Measurements from ENCODE around the gene RAB5B. TPM values are rescaled to one million over a fixed set of nuclear protein-coding genes. Genes with fewer than 3 reads are reported as not detected.

RAB5B gene
- total RNA-seq, 1 experiment from 2014 or later: 44.5 TPM

GRCh38 chr12:55931780-55932550 lies 41.9 kb upstream of the RAB5B start:
- peak overlapping the region; percentile 71 to 74 for H3K4me3 ChIP-seq (replicated peaks in 1 of 2; ENCODE audit: low read depth in 1 of 2, low read length in 2 of 2)
- no peaks in the 10 kb centered on the region for H4K20me1 ChIP-seq (ENCODE audit: insufficient read depth)
- H2AFZ ChIP-seq (ENCODE audit: low read depth, low read length, poor library complexity, severe bottlenecking): peak overlapping the region; percentile 75
- H3K36me3 ChIP-seq (ENCODE audit: control insufficient read depth in 1 of 2, insufficient read depth in 2 of 2, low read length in 2 of 2): no peaks in the 10 kb centered on the region
- TF ChIP-seq ATF3 (IDR thresholded peaks at IDR 0.05): no peak
- peak; percentile 57 for TF ChIP-seq POLR2AphosphoS5 (IDR thresholded peaks at IDR 0.05; ENCODE audit: low read depth, low read length)
- H3K9me3 ChIP-seq (ENCODE audit: control insufficient read depth in 1 of 2, insufficient read depth in 1 of 2, low read depth in 1 of 2, low read length in 2 of 2): no peaks in the 10 kb centered on the region
- POLR2A ChIA-PET: interaction anchor here (0.7 to 2.3 kb wide), 3 partner anchors 42 to 103 kb away, joined by 3 to 7 read pairs (median 7); partner anchors contain the start of genes DNAJC14 and RAB5B
- DNase-seq (ENCODE audit: low read depth, low spot score) (no peak), ATAC-seq (peak; percentile 30)
- H3K9me2 ChIP-seq (ENCODE audit: insufficient read depth): no peaks in the 10 kb centered on the region
- intact Hi-C loops (cut with micrococcal nuclease): loop anchor here (5.0 kb wide), 1 partner anchor 110 kb away; the partner anchor contains the start of gene RPS26
- peak overlapping the region; percentile 67 for H3K27ac ChIP-seq (ENCODE audit: low read depth, low read length)
- RAD21 ChIA-PET (ENCODE audit: low non-redundant PET in 1 of 2, low total read pairs in 2 of 2, uncharacterized antibody in 2 of 2, unreplicated experiment in 2 of 2): no interaction called here
- H3K4me2 ChIP-seq (ENCODE audit: low read length): peak overlapping the region; percentile 91
- no TSS peak for BruUV-seq (replicated peaks)
- peaks cover 10% of the 10 kb centered on the region; the same call in 1 of the 2 replicates for H3K79me2 ChIP-seq (ENCODE audit: insufficient read depth, low read length)
- H3K27me3 ChIP-seq (ENCODE audit: insufficient read depth, low read length): no peaks in the 10 kb centered on the region
- peaks cover 27 to 55% of the 10 kb centered on the region in 2 experiments for H3K4me1 ChIP-seq (ENCODE audit: control insufficient read depth in 1 of 2, insufficient read depth in 2 of 2, low read length in 2 of 2)
- H3K9ac ChIP-seq (ENCODE audit: low read length): peak overlapping the region; percentile 73
- CTCF ChIA-PET: interaction anchor here (1.0 to 2.1 kb wide), 3 partner anchors 8 to 193 kb away, joined by 3 to 10 read pairs (median 3); no protein-coding TSS in a partner anchor

- POLR2A ChIA-PET: interaction anchor here (0.8 to 2.3 kb wide), 4 partner anchors 13 to 103 kb away, joined by 3 to 7 read pairs (median 5); partner anchors contain the start of genes DNAJC14 and RAB5B
- peak overlapping the region; percentile 91 for H3K4me2 ChIP-seq (ENCODE audit: low read length)
- intact Hi-C loops (cut with micrococcal nuclease): loop anchor here (5.0 kb wide), 1 partner anchor 110 kb away; the partner anchor contains the start of gene RPS26
- RAD21 ChIA-PET (ENCODE audit: low non-redundant PET in 1 of 2, low total read pairs in 2 of 2, uncharacterized antibody in 2 of 2, unreplicated experiment in 2 of 2): no interaction called here
- no peak for DNase-seq (ENCODE audit: low read depth, low spot score)
- H3K9me3 ChIP-seq (ENCODE audit: control insufficient read depth in 1 of 2, insufficient read depth in 1 of 2, low read depth in 1 of 2, low read length in 2 of 2): no peaks in the 10 kb centered on the region
- no TSS peak for BruUV-seq (replicated peaks)
- TF ChIP-seq SRF (IDR thresholded peaks at IDR 0.05; ENCODE audit: low read depth): no peak
- TF ChIP-seq ZBTB33 (IDR thresholded peaks at IDR 0.05; ENCODE audit: extremely low read depth, insufficient replicate concordance, low read length): no peak
- no peak for TF ChIP-seq ATF3 (IDR thresholded peaks at IDR 0.05)
- TF ChIP-seq CTCF (IDR thresholded peaks at IDR 0.05 in 2 of 3, conservative IDR thresholded peaks at IDR 0.05 in 1 of 3; ENCODE audit: borderline replicate concordance in 1 of 3, insufficient read depth in 1 of 3, low read depth in 2 of 3, low read length in 2 of 3): no peak
- no peak for TF ChIP-seq EZH2phosphoT487 (IDR thresholded peaks at IDR 0.05; ENCODE audit: borderline replicate concordance)
- no peak for TF ChIP-seq YY1 (IDR thresholded peaks at IDR 0.05; ENCODE audit: extremely low read depth, insufficient replicate concordance, low read depth, low read length)
- no peak for TF ChIP-seq ZNF274 (IDR thresholded peaks at IDR 0.05; ENCODE audit: low read depth, low read length)
- H3K4me1 ChIP-seq (ENCODE audit: control insufficient read depth in 1 of 2, insufficient read depth in 2 of 2, low read length in 2 of 2): peaks cover 27 to 59% of the 10 kb centered on the region in 2 experiments
- CTCF ChIA-PET: interaction anchor here (1.0 to 2.1 kb wide), 4 partner anchors 8 to 194 kb away, joined by 3 to 10 read pairs (median 4); no protein-coding TSS in a partner anchor
- no peak overlapping the region for H2AFZ ChIP-seq (ENCODE audit: low read depth, low read length, poor library complexity, severe bottlenecking)
- ATAC-seq: 0 out of 2 replicates have a peak, but pooled peaks have one; percentile 3
- no peaks in the 10 kb centered on the region for H4K20me1 ChIP-seq (ENCODE audit: insufficient read depth)
- H3K9ac ChIP-seq (ENCODE audit: low read length): peak overlapping the region; percentile 73
- H3K4me3 ChIP-seq (replicated peaks in 1 of 2; ENCODE audit: low read depth in 1 of 2, low read length in 2 of 2): peak overlapping the region; percentile 71 to 74
- H3K9me2 ChIP-seq (ENCODE audit: insufficient read depth): no peaks in the 10 kb centered on the region
- no peaks in the 10 kb centered on the region for H3K27me3 ChIP-seq (ENCODE audit: insufficient read depth, low read length)
- peak overlapping the region; percentile 54 for H3K27ac ChIP-seq (ENCODE audit: low read depth, low read length)
- H3K79me2 ChIP-seq (ENCODE audit: insufficient read depth, low read length): peaks cover 7% of the 10 kb centered on the region; the same call in 1 of the 2 replicates
- no peaks in the 10 kb centered on the region for H3K36me3 ChIP-seq (ENCODE audit: control insufficient read depth in 1 of 2, insufficient read depth in 2 of 2, low read length in 2 of 2)
Observed at GRCh38 chr12:55932551-55932910, 41.3 kb upstream of the RAB5B start.
